Hindlimb muscle (tissue), 1 donor: Measurements from ENCODE around the gene ZNF814. TPM values are rescaled to one million over a fixed set of nuclear protein-coding genes. Genes with fewer than 3 reads are reported as not detected.
A peak's percentile ranks its signal among the peaks of the same experiment; 100 is the strongest.
"Not testable (repeated sequence)": the region's sequence is repeated elsewhere in the genome, so short reads cannot be mapped to it uniquely, and the experiment has no call there.

Experiments used
- DNase-seq: peaks from one replicate; pipeline ENCODE4 v3.0.0-alpha.2; 2013
- polyA plus RNA-seq: library from polyadenylated mRNA; unstranded; fragments of 120-200 nt; gene quantifications from one replicate; pipeline ENCODE4 v1.2.1, GENCODE V29; 2013; ENCODE audit not compliant: insufficient read length

The ZNF814 gene
- polyA plus RNA-seq, 1 donor, result 25.0 TPM

GRCh38 chr19:57815247-57816075 is 73.4 kb downstream of the ZNF814 start:
- no peak for DNase-seq

DNA sequence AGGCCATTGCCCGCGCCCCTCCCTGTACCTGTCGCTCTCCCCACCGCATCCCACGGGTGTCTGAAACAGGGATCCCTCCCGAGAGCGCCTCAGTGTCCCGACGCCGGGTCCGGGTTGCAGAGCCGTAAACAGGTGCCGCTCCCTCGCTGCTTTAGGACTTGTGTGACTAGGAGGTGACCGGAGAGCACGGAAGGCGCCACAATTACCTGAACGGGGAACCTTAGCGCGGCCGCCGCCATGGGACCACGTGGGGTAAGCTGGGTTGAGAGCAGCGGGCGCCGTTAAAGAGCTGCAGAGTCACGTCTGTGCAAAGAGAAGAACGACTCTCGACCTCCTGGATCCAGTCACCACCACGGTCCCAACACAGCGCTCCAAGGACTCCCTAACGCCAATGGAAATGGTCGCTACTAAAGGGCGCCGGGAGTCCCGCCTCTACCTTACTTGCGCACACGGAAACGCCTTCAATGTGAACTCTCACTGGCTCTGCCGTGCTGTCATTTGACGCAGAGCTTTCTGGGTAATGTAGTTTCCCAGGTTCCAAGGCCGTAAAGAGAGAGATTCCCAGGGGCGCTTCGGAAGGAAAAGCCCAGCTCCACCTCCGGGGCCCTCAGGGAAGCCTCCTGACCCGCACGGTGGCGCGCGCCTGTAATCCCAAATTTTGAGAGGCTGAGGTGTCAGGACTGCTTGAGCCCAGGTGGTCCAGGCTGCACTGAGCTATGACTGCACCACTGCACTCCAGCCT is 74.2 kb downstream of the ZNF814 start, which contains the start of gene ZNF552:
Gene ZNF552, minus strand, starts transcription at position 409 of the 742 bp plus-strand sequence. Its CDS starts 170 bp downstream, at position 239.
- peak; percentile 90 for DNase-seq

- no peak for DNase-seq
Measured at GRCh38 chr19:57813919-57814504, 74.8 kb downstream of the ZNF814 start.

DNA sequence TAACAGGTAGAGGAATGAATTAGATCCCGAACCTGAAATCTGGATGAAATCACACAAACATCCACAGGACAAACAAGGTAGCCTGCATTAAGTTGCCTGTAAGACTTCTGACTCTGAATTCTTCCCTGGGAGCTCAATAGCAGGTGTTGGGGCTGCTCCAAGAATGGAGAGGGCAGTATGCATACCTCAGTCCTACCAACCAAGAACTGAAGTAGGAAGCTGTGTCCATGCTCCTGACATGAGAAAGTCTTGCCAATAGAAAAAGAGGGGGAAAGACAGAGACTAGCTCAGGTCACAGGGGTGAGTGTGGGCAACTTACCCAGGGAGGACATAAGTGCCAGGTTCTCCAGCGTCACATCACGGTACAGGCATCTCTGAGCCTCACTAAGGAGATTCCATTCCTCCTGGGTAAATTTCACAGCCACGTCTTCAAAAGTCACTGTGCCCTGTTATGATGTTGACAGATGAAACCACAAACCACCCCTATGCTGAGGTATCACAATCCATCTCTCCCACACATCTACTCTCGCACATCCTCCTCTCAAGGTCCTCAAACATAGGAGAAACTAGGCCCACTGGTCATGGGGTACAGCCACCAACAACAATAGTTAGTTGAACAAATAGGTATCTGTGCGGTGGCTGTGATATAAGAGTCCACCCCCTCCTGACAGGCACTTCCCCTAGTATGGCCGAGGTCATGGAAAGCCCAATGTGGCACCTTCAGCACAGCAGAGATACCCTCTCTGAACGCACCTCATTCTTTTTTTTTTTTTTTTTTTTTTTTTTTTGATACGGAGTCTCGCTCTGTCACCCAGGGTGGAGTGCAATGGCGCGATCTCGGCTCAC is 75.6 kb downstream of the ZNF814 start:
- not testable (repeated sequence) for DNase-seq

DNA sequence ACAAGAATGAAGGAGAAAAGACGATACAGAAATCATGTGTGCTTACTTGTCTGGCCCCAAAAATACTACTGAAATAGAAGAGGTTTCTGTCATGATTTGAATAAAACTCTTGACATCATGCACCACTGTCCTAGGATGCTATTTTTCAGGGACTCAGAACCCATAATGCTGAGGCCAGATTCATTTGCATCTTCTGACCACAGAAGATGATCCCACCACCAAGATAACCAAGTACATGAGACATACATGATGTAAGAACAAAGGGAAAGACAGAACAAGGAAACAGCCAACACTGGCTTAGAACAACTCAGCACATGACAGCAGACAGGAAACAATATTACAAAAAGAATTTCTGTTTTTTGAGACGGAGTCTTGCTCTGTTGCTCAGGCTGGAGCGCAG is 76.6 kb downstream of the ZNF814 start:
- DNase-seq, result no peak

GRCh38 chr19:57810410-57811295 is 78.2 kb downstream of the ZNF814 start:
- DNase-seq, result not testable (repeated sequence)

DNA sequence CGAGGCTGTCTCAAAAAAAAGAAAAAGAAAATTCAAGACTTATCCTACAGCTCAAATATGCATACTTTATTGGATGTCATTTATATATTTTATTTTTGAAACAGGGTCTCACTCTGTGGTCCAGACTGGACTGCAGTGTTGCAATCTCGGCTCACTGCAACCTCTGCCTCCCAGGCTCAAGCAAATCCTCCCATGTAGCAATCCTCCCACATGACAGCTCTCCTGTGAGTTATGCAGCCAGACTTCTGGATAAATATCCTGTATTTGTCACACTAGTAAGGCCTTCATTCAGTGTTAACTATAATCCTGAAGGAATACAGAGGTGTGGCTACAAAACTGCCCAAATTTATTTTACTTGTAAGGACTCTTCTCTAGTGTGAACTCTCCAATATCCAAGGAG is 81.3 kb downstream of the ZNF814 start:
- DNase-seq, result no peak

- peak; percentile 47 for DNase-seq
Measured at GRCh38 chr19:57803594-57804325, 85.1 kb downstream of the ZNF814 start.

DNA sequence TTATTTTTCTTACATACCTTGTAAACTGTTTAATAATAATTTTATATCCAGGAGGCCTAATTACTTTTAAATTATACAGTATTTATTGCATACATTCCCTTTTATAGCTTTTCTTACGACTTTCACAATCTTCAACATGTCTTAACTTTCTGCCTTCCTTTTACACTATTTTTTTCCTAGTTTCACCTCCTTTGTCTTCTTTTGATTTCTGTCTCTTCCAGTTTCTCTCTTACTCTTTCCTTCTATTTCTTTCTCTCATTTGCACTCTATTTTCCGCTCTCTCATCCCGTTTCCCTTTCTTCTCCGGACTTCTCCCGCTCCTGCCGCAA is 85.6 kb downstream of the ZNF814 start:
- no peak for DNase-seq

GRCh38 chr19:57802269-57802668 is 86.6 kb downstream of the ZNF814 start:
- DNase-seq, result no peak

GRCh38 chr19:57800696-57801095 is 88.1 kb downstream of the ZNF814 start:
- DNase-seq, result no peak

Other genes starting within 250 kb of the ZNF814 start
- not detected for gene ZSCAN4, start 220.1 kb downstream of the ZNF814 start, polyA plus RNA-seq
- gene ZNF551, start 207.1 kb downstream of the ZNF814 start, polyA plus RNA-seq, result 5.5 TPM
- gene ZNF154, start 179.8 kb downstream of the ZNF814 start, polyA plus RNA-seq, result 8.3 TPM
- 6.7 TPM for gene ZNF671, start 161.4 kb downstream of the ZNF814 start, polyA plus RNA-seq
- 13.7 TPM for gene ZNF776, start 142.2 kb downstream of the ZNF814 start, polyA plus RNA-seq
- gene ZNF586, start 119.4 kb downstream of the ZNF814 start, polyA plus RNA-seq, result 13.6 TPM
- gene ZNF552, start 74.1 kb downstream of the ZNF814 start, polyA plus RNA-seq, result 7.1 TPM
- gene ZNF587B, start 58.7 kb downstream of the ZNF814 start, polyA plus RNA-seq, result 4.2 TPM
- 16.1 TPM for gene ZNF587, start 39.2 kb downstream of the ZNF814 start, polyA plus RNA-seq
- gene ZNF417, start 27.6 kb upstream of the ZNF814 start, polyA plus RNA-seq, result 14.7 TPM
- 10.2 TPM for gene ZNF418, start 46.4 kb upstream of the ZNF814 start, polyA plus RNA-seq
- gene ZNF256, start 58.7 kb upstream of the ZNF814 start, polyA plus RNA-seq, result 5.4 TPM
- gene C19orf18, start 85.5 kb upstream of the ZNF814 start, polyA plus RNA-seq, result 0.79 TPM
- 10.8 TPM for gene ZNF606, start 113.8 kb upstream of the ZNF814 start, polyA plus RNA-seq
- gene ZSCAN1, start 145.0 kb upstream of the ZNF814 start, polyA plus RNA-seq, result 1.6 TPM
- 13.8 TPM for gene ZNF135, start 170.2 kb upstream of the ZNF814 start, polyA plus RNA-seq
- gene ZSCAN18, start 209.2 kb upstream of the ZNF814 start, polyA plus RNA-seq, result 64.4 TPM